HG02870 (cell line): ENCODE results near the gene AKAP8.
"Not testable (repeated sequence)": the region's sequence is repeated elsewhere in the genome, so short reads cannot be mapped to it uniquely, and the experiment has no call there.

Experiments used
- ATAC-seq: cut with Tn5 transposase; IDR thresholded peaks from one replicate; pipeline ENCODE4 v1.9.1; 2021; ENCODE audit warnings: mild to moderate bottlenecking, moderate library complexity; ENCODE audit not compliant: unreplicated experiment

AKAP8 gene

DNA sequence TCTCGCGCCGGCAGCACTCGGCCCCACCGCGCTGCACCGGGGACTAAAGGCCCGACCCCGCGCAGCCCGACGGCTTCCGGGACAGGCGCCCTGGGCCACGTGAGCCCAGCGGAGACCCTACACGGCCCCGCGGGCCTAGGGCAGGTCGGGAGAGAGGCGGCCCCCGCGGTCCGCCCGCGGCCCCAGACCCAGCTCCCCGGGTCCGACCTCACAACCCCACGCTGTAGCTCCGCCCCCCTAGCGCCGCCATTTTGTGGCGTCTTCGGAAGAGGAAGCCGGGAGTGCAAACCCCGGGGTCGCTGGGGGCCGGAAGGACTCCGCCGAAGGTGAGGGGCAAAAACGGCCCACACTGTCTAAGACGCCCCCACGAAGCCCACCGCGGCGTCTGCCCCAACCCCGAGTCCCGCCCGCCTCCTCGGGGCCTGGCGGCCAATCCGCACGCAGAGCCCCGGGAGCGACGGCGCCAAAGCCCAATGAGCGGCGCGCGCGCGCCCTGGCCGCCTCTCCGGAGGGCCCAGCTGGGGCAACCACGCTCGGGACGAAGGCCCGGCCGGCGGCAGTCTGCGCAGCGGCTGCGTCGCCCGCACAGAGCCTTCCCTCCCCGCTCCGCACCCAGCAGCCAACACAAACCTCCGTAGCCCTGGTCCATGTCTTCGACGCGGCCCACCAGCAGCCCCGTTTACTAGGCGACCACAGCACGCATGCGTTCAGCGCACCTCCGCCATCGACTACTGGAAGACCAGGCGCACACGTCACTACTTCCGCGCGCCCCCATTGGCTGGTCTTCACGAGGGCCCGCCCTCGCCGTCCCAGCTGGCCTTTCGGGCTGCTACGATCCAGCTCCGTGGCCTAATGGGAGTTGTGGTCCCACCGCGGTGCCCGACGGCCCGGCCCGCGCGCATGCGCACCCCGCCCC lies at the start of gene AKAP8:
Gene AKAP8, minus strand, starts transcription at position 705 of the 916 bp plus-strand sequence. Its CDS starts 56 bp downstream, at position 649.
- ATAC-seq = peak; percentile 83

GRCh38 chr19:15427991-15428471 lies 48.4 kb upstream of the AKAP8 start:
- ATAC-seq = no peak

- ATAC-seq = no peak
Measured at GRCh38 chr19:15427350-15427700, 47.7 kb upstream of the AKAP8 start.

GRCh38 chr19:15426485-15427349 lies 47.1 kb upstream of the AKAP8 start:
- no peak for ATAC-seq

DNA sequence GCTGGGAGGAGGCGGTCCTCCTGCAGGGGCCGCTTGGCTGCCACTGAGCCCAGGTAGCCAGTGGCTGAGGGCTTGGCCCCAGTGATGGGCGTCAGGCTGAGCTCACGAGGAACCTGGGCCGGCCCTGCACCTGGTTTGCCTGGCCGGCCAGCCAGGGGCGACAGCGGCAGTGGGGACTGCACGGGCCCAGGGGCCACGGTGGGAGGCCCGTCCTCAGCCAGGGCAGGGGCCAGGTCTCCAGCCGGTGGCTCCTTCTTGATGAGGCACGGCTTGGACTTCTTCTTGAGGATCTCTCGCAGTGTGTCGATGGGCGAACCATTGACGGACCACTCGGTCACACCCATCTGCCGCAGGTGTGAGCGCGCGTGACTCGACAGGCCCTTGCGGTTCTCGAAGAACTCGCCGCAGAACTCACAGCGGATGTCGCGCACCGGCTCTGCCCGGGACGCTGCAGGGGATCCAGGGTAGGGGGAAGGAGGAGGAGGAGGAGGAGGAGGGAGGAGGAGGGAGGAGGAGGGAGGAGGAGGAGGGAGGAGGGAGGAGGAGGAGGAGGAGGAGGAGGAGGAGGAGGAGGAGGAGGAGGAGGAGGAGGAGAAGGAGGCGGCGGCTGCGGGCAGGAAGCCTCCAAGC lies 45.8 kb upstream of the AKAP8 start:
- ATAC-seq = no peak

GRCh38 chr19:15424692-15425272 lies 45.2 kb upstream of the AKAP8 start:
- ATAC-seq = no peak

DNA sequence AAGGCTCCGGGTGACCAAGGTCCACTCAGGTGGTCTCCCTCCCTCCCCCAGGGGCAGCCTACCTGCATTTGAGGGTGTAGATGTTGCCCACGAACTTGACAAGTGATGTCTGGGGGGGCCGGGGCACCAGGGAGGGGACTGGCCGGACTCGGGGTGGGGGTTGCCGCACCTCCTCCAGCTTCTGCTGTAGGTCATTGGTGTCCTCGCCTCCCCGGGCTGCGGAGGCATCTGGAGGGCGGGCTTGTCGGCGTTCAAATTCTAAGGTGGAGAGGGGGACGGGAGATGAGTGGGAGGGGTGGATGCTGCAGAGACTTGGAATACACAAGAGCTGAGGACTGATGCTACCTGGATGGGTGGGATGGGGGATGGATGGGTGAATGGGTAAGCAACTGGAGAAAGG lies 44.5 kb upstream of the AKAP8 start:
- no peak for ATAC-seq

DNA sequence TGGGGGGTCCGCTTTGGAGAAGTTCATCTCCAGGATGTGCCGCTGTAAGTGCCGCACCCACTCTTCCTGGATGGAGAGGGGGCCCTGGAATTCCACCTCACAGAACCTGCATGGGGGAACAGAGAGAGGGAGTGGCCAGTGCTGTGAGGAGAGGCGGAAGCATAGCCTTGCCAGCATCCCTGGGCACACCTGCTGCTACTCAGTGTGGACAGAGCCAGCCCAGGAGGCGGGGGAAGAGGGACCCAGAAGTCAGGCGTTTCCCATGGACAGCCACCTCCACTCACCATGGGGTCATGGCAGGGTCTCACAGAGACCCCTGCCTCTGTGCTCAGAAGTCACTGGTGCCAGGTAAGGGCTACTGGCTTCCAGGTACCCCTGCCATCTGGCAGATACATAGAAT lies 43.5 kb upstream of the AKAP8 start:
- ATAC-seq = no peak

GRCh38 chr19:15422296-15423075 lies 42.9 kb upstream of the AKAP8 start:
- no peak for ATAC-seq

DNA sequence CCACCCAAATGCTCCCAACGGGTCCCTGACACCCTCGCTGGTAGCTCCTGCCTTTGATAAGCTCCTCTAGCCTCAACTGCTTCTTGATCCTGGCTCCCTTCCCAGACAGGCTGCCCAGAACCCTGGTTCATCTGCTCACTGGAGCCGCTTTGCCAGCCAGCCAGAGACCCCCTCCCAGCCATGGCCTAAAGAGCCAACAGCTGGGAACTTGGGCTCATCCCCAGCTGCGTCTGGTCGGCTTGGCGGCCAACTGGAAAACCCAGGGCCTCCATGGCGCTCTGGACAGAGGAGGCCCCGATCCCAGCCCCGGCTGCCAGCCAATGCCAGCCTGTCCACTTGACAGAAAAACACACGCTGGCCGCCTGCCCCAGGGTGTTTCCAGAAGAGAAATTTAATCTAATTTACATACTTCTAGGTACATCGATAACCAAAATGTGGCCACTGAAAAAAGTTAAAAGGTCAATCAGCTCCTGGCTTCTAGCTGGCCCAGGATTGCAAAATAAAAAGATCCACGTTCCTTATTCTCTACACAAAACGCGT lies 42.2 kb upstream of the AKAP8 start:
- no peak for ATAC-seq

DNA sequence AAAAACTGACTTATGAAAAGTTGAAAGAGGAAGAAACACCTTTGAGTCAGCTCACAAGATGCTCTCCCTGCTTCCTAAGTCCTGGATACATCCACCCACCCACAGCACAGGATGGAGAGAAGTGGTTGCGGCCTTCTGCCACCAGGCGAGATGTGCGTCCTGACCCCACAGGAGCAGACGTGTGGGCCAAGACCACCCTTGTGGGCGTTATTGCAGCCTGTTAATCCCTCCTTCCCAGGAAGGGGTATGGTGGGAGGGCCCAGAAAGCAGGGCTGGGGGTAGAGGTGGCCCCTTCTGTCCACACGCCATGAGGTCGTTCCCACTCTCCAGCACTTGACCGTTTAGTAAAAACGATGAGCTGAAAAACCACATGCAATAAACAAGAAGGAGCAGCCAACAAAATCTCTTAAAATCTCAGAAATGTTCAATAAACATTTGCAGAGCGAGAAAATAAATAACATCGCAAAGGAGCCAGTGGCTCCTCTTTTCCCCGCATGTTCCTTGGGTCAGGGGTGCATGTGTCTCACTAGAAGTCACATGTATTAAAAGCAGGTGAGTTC lies 41.6 kb upstream of the AKAP8 start:
- no peak for ATAC-seq

DNA sequence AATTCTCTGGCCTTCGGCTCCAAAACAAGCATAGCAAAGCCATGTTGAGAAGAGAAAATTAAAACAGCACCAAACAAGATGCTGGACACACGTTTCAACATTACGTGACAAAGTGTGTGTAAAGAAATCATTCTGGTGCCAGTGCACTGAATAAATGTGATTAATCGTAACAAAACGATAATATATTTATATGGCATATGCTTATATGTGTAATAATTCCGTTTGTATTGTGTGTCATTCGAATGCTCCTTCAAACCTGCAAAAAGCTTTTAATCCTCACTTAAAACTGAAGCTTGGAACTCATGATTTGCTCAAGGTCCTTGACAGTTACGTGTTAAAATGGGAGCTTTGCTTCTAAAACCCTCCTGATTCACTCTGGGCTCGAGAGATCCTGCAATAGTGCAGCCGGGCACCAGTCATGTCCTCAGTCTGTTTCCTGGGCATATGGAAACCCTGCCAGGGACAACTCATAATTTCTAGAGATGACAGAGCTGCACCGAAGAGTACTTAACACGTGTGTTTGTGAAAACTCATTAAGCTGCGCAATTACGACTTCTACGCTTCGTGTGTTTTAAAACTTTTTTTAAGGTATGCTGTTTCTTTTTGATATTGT lies 39.9 kb upstream of the AKAP8 start:
- ATAC-seq = no peak

- ATAC-seq = peak; percentile 94
Measured at GRCh38 chr19:15418579-15419412, 39.2 kb upstream of the AKAP8 start, which contains the start of gene AKAP8L. TSS of gene AKAP8L (minus strand) at chr19:15418988. CDS start at chr19:15418923, 65 bp downstream.

DNA sequence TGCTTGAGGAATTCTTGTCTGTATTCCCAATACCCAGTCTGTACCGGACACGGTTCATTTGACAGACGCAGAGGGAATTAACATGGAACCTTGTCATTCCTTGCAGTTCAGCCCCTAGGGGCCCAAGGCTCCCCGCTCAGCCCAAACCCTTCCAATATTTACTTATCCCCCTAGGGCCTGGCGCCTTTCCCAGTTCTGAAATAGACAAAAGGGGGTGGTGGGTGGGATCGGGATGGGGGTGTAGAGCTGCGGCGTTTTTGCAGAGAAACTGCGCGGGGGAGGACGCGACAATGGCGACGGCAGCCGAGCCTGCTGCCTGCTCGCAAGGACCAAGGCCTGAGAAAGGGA lies 38.6 kb upstream of the AKAP8 start:
- ATAC-seq = no peak

DNA sequence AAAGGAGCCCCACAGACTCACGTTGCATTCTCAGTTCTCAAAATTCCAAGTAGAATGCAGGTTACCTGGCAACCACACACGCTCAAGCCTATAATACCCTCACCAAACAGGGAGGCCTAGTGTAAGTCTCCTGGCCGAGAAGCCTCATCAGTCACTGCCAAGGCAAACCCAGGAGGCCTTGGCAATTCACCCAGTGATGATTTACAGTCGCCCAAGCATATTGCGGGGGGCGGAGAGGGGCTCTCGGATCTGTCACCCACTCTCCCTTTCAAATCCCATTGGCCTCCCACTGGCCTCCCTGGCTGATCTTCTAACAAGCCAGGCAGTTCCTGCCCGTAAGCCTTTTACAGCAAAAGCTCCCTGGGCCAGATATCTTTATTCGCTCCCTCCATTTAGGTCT lies 38.1 kb upstream of the AKAP8 start:
- ATAC-seq = no peak

DNA sequence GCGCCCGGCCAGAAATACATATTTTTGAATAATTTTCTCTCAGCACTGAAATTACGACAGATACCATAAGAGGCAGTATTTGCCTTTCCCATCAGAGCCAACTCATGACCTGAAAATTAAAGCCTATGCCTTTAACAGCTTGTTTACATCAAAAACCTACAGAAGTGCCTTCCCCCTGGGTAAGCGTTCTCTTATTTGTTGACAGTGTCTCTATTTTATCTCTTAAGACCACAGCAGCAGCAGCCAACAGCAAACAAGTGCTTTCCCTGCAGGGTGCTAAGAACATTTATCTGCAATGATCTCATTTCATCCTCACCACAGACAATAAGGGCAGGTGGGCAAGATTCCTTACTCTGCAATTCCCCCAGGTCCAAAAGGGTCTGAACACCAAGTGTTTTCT lies 33.2 kb upstream of the AKAP8 start:
- ATAC-seq = no peak

- not testable (repeated sequence) for ATAC-seq
Measured at GRCh38 chr19:15411351-15411750, 31.8 kb upstream of the AKAP8 start.

GRCh38 chr19:15404780-15405211 lies 25.2 kb upstream of the AKAP8 start:
- no peak for ATAC-seq
